ENCODE data around the gene ETV3L. TPM values are rescaled to one million over a fixed set of nuclear protein-coding genes. Genes with fewer than 3 reads are reported as not detected.

The ETV3L gene
- not detected in 2 replicates for total RNA-seq
- polyA plus RNA-seq = not detected in 2 replicates
- polyA plus RNA-seq (2012) = not detected in 2 replicates
- polyA minus RNA-seq (ENCODE audit: low replicate concordance) = not detected in 2 replicates

DNA sequence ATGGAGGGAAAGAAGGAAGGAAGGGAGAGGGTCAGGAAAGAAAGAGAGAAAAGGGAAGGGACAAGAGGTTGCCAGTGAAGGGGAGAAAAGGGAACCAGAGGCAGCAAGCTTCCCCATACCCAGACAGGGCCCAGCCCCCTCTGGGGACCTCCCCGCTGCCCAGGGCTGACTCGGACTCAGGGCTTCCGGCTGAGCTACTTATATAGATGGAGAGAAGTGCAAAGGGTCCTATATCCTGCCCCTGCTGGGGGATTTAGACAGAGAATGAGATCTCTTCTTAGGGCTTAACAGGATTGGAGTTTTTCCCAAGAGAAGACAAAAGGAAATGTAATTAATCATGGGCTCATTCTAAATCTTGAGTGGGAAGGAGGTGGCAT lies at the start of gene ETV3L:
TSS of gene ETV3L (minus strand) at position 176 of the 377 bp plus-strand sequence. CDS start 285 bp downstream, outside the sequence.
- no peak within 1 kb of the TSS for H3K4me2 ChIP-seq (ENCODE audit: extremely low read depth, insufficient read depth, low read length)
- no peak within 1 kb of the TSS for H3K27ac ChIP-seq (ENCODE audit: insufficient read depth, low read length)
- H3K27me3 ChIP-seq (ENCODE audit: control insufficient read depth, insufficient read depth, low read length) = no peaks in the 10 kb centered on the region
- H3K9me3 ChIP-seq (ENCODE audit: control insufficient read depth, insufficient read depth, low read depth, low read length) = no peaks in the 10 kb centered on the region
- no peaks in the 10 kb centered on the region for H3K4me1 ChIP-seq (ENCODE audit: control insufficient read depth, extremely low read depth, insufficient read depth, low read length)
- H3K36me3 ChIP-seq (ENCODE audit: control insufficient read depth, insufficient read depth, low read length) = no peaks in the 10 kb centered on the region
- TF ChIP-seq EZH2 (IDR thresholded peaks at IDR 0.05; ENCODE audit: low read length, missing control alignments) (no peak), CTCF (conservative IDR thresholded peaks at IDR 0.05 in 1 of 2, IDR thresholded peaks at IDR 0.05 in 1 of 2; ENCODE audit: low read depth in 1 of 2, low read length in 2 of 2) (no peak)
- H3K4me3 ChIP-seq (replicated peaks in 1 of 4; ENCODE audit: control extremely low read depth in 1 of 4, insufficient read depth in 1 of 4, low read depth in 3 of 4, low read length in 4 of 4) = no peak within 1 kb of the TSS
- no peaks in the 10 kb centered on the region for H4K20me1 ChIP-seq (ENCODE audit: control insufficient read depth, extremely low read depth, insufficient read depth, low read length)
- no peaks in the 10 kb centered on the region for H3K79me2 ChIP-seq (ENCODE audit: control insufficient read depth, insufficient read depth, low read length)
- no peak for DNase-seq (ENCODE audit: low read depth in 2 of 2)
- H3K9ac ChIP-seq (ENCODE audit: insufficient read depth, low read length) = no peak within 1 kb of the TSS
- H2AFZ ChIP-seq (ENCODE audit: low read length) = no peak within 1 kb of the TSS

GRCh38 chr1:157147906-157148700 lies 48.5 kb upstream of the ETV3L start:
- Histone ChIP-seq H3K79me2 (ENCODE audit: control insufficient read depth, insufficient read depth, low read length) (no peaks in the 10 kb centered on the region), H3K4me2 (ENCODE audit: extremely low read depth, insufficient read depth, low read length) (no peak overlapping the region), H3K27ac (ENCODE audit: insufficient read depth, low read length) (no peak overlapping the region), H3K4me1 (ENCODE audit: control insufficient read depth, extremely low read depth, insufficient read depth, low read length) (no peaks in the 10 kb centered on the region), H3K27me3 (ENCODE audit: control insufficient read depth, insufficient read depth, low read length) (peaks cover 12% of the 10 kb centered on the region), H4K20me1 (ENCODE audit: control insufficient read depth, extremely low read depth, insufficient read depth, low read length) (no peaks in the 10 kb centered on the region), H3K9me3 (ENCODE audit: control insufficient read depth, insufficient read depth, low read depth, low read length) (no peaks in the 10 kb centered on the region), H3K9ac (ENCODE audit: insufficient read depth, low read length) (no peak overlapping the region), H3K36me3 (ENCODE audit: control insufficient read depth, insufficient read depth, low read length) (no peaks in the 10 kb centered on the region), H3K4me3 (replicated peaks in 1 of 4; ENCODE audit: control extremely low read depth in 1 of 4, insufficient read depth in 1 of 4, low read depth in 3 of 4, low read length in 4 of 4) (no peak overlapping the region), H2AFZ (ENCODE audit: low read length) (peak overlapping the region; percentile 7)
- TF ChIP-seq CTCF (conservative IDR thresholded peaks at IDR 0.05 in 1 of 2, IDR thresholded peaks at IDR 0.05 in 1 of 2; ENCODE audit: low read depth in 1 of 2, low read length in 2 of 2) = no peak
- no peak for TF ChIP-seq EZH2 (IDR thresholded peaks at IDR 0.05; ENCODE audit: low read length, missing control alignments)
- peak in 1 of 2 donors; percentile 48 for DNase-seq (ENCODE audit: low read depth in 2 of 2)

DNA sequence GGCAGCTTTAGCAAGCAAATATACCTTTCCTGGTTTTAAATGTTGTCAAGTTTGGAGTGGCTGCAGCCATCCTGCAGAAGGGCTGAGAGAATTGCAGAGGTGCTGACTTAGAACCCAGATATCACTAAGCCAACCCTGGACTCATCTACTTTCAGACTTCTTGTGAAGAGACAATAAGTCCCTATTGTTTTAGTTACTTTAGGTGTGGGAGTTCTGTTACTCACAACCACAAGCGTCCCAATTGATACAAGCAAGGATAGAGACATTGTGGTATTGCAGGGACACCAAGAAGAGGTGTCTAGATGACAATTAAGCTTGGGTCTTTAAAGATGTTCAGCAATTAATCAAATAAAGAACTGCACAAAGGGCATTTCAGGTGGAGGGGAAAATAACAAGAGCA lies 47.4 kb upstream of the ETV3L start:
- Histone ChIP-seq H3K79me2 (ENCODE audit: control insufficient read depth, insufficient read depth, low read length) (no peaks in the 10 kb centered on the region), H3K4me3 (replicated peaks in 1 of 4; ENCODE audit: control extremely low read depth in 1 of 4, insufficient read depth in 1 of 4, low read depth in 3 of 4, low read length in 4 of 4) (no peak overlapping the region), H3K9me3 (ENCODE audit: control insufficient read depth, insufficient read depth, low read depth, low read length) (no peaks in the 10 kb centered on the region), H2AFZ (ENCODE audit: low read length) (no peak overlapping the region), H3K4me1 (ENCODE audit: control insufficient read depth, extremely low read depth, insufficient read depth, low read length) (no peaks in the 10 kb centered on the region), H3K4me2 (ENCODE audit: extremely low read depth, insufficient read depth, low read length) (no peak overlapping the region), H4K20me1 (ENCODE audit: control insufficient read depth, extremely low read depth, insufficient read depth, low read length) (no peaks in the 10 kb centered on the region), H3K27me3 (ENCODE audit: control insufficient read depth, insufficient read depth, low read length) (peaks cover 12% of the 10 kb centered on the region), H3K36me3 (ENCODE audit: control insufficient read depth, insufficient read depth, low read length) (no peaks in the 10 kb centered on the region), H3K9ac (ENCODE audit: insufficient read depth, low read length) (no peak overlapping the region), H3K27ac (ENCODE audit: insufficient read depth, low read length) (no peak overlapping the region)
- TF ChIP-seq CTCF (conservative IDR thresholded peaks at IDR 0.05 in 1 of 2, IDR thresholded peaks at IDR 0.05 in 1 of 2; ENCODE audit: low read depth in 1 of 2, low read length in 2 of 2) = no peak
- TF ChIP-seq EZH2 (IDR thresholded peaks at IDR 0.05; ENCODE audit: low read length, missing control alignments) = no peak
- no peak for DNase-seq (ENCODE audit: low read depth in 2 of 2)
